Uterus (tissue), 2 donors: ENCODE measurements around the gene FAM118B.

ENCODE experiments used
- CTCF ChIP-seq, 4 experiments: fragments of 200-600 bp in 2 of 4; fragments of 450-650 bp in 2 of 4; sonication (generic) in 2 of 4; IDR thresholded peaks; one replicate each; pipeline ENCODE4 v1.5.1; 2016 to 2019; ENCODE audit warnings: antibody characterized with exemption in 4 of 4, mild to moderate bottlenecking in 2 of 4, moderate library complexity in 1 of 4
- POLR2A ChIP-seq, 2 donors: fragments of 450-650 bp; IDR thresholded peaks; one replicate each; pipeline ENCODE4 v1.6.1; 2016; ENCODE audit warnings: antibody characterized with exemption in 2 of 2, mild to moderate bottlenecking in 1 of 2, moderate library complexity in 1 of 2

GRCh38 chr11:126256216-126256615, 44.6 kb downstream of the FAM118B start:
- no peak for TF ChIP-seq CTCF (IDR thresholded peaks at IDR 0.05)
- TF ChIP-seq POLR2A (IDR thresholded peaks at IDR 0.05) = no peak
